ENCODE measurements around the gene SYNPO2. TPM values are rescaled to one million over a fixed set of nuclear protein-coding genes. Genes with fewer than 3 reads are reported as not detected.
"Not testable (repeated sequence)": the region's sequence is repeated elsewhere in the genome, so short reads cannot be mapped to it uniquely, and the experiment has no call there.

Gene SYNPO2
- total RNA-seq, 4 donors from 2014 or later: 998 to 4,186 (median 1,764) TPM

DNA sequence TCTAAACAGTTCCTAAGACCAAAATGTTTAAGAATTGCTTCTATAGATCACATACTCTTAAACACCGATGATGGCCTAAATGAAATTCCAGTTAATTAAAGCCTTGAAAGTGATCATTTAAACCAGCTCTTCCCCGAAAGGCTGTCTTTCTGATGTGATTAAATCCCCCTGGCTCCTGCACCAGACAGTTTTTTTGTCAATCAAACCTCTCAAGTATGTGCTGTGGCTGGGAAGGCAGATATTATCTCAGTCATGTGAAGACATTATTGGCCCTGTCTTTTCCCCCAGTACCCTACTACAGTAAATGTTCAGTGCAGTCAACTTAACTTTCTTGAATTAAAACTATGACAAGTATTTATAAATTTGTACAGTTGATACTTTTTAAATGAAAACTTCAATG, 126.0 kb downstream of the SYNPO2 start:
- TF ChIP-seq, protein P1, sequence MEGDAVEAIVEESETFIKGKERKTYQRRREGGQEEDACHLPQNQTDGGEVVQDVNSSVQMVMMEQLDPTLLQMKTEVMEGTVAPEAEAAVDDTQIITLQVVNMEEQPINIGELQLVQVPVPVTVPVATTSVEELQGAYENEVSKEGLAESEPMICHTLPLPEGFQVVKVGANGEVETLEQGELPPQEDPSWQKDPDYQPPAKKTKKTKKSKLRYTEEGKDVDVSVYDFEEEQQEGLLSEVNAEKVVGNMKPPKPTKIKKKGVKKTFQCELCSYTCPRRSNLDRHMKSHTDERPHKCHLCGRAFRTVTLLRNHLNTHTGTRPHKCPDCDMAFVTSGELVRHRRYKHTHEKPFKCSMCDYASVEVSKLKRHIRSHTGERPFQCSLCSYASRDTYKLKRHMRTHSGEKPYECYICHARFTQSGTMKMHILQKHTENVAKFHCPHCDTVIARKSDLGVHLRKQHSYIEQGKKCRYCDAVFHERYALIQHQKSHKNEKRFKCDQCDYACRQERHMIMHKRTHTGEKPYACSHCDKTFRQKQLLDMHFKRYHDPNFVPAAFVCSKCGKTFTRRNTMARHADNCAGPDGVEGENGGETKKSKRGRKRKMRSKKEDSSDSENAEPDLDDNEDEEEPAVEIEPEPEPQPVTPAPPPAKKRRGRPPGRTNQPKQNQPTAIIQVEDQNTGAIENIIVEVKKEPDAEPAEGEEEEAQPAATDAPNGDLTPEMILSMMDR (IDR thresholded peaks at IDR 0.05 in 4 of 5, conservative IDR thresholded peaks at IDR 0.05 in 1 of 5): no peak
- no peak for TF ChIP-seq POLR2A (IDR thresholded peaks at IDR 0.05)
- in situ Hi-C loops (cut with MboI; ENCODE audit: low sequenced_read_pairs in 4 of 4) (no loop called here), intact Hi-C loops (cut with DNase I; ENCODE audit: low total_unique reads) (no loop called here)
- Histone ChIP-seq H3K36me3 (no peaks in the 10 kb centered on the region), H3K4me3 (no peak overlapping the region), H3K27me3 (no peaks in the 10 kb centered on the region), H3K27ac (peak overlapping the region; percentile 34 to 69 (median 52)), H3K9me3 (no peaks in the 10 kb centered on the region), H3K4me1 (peaks cover 22 to 24% of the 10 kb centered on the region in 2 donors)
- DNase-seq: no peak
- ATAC-seq: no peak

DNA sequence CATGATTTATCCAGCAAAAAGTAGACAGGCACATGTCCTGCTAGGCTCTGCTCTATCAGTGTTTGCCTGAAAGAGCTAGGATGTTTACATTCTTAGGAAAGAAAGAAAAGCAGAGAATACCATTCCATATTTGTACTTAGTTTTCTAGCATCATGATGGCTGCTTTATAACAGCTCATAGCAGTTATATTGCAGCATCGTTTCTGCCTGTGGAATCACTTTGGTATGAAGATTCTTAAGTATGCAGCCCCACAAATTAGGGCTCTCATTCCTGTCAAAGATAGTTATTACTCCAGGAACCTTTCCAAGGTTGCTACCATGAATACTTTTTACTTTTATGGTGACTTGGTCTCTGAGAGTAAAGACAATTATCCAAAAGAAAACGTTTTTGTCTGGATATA, 128.0 kb downstream of the SYNPO2 start:
- intact Hi-C loops (cut with DNase I; ENCODE audit: low total_unique reads): no loop called here
- TF ChIP-seq POLR2A (IDR thresholded peaks at IDR 0.05): no peak
- TF ChIP-seq, protein P1 (IDR thresholded peaks at IDR 0.05 in 4 of 5, conservative IDR thresholded peaks at IDR 0.05 in 1 of 5): no peak
- Histone ChIP-seq H3K4me1 (peaks cover 19 to 22% of the 10 kb centered on the region in 2 donors), H3K4me3 (no peak overlapping the region), H3K27me3 (no peaks in the 10 kb centered on the region), H3K36me3 (no peaks in the 10 kb centered on the region), H3K9me3 (no peaks in the 10 kb centered on the region), H3K27ac (peak overlapping the region; percentile 6 to 69 (median 44))
- in situ Hi-C loops (cut with MboI; ENCODE audit: low sequenced_read_pairs in 4 of 4): no loop called here
- peak in 1 of 2 donors; percentile 11 for ATAC-seq
- no peak for DNase-seq

DNA sequence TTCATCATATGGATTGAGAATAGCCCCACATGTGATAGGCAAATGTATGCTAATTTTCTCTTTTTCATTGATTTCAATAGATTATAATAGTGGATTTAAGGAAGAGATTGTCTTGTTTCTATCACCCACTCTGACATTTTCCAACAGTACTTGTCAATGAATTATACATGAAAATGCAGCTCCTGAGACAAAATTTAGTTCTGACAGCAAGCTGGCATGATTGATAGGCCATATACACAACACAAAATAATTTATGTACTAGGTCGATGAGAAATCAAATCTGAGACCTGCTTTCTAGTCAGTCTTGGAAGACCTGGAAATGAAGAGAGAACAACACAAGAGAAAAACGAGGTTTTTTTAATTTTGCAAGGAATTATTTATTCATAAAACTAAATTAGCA, 129.0 kb downstream of the SYNPO2 start:
- H3K27me3 ChIP-seq: no peaks in the 10 kb centered on the region

DNA sequence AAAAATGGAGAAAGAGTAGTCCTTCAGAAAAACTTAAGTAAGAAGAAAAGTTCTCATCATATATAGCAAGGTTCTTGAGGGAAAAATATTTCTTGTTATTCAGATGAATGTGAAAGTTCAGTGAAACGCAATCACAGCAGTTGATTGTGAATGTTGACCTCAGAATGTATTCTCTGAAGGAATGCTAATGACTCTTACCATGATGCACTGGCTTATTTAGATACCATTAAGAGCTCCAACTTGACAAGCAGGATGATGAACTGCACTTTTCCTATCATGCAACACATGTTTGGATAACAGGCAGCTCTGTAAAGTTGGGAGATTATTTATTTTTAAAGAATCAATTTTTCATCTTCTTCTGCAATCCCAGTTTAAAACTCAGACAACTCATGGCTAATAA, 131.5 kb downstream of the SYNPO2 start:
- intact Hi-C loops (cut with DNase I; ENCODE audit: low total_unique reads) (no loop called here), in situ Hi-C loops (cut with MboI; ENCODE audit: low sequenced_read_pairs in 4 of 4) (no loop called here)
- H3K27ac ChIP-seq: peak overlapping the region; percentile 38 to 70 (median 58)
- no peak for ATAC-seq
- TF ChIP-seq POLR2A (IDR thresholded peaks at IDR 0.05): no peak
- H3K9me3 ChIP-seq: no peaks in the 10 kb centered on the region
- H3K27me3 ChIP-seq: no peaks in the 10 kb centered on the region
- no peaks in the 10 kb centered on the region for H3K36me3 ChIP-seq
- H3K4me1 ChIP-seq: peaks cover 23 to 40% of the 10 kb centered on the region in 2 donors
- DNase-seq: no peak
- no peak overlapping the region for H3K4me3 ChIP-seq

More for the DNA sequence above, 129.0 kb downstream of the SYNPO2 start:
- DNase-seq (no peak), ATAC-seq (no peak)
- Histone ChIP-seq H3K27ac (peak overlapping the region in 3 of 4 donors; percentile 26 to 69 (median 62)), H3K9me3 (no peaks in the 10 kb centered on the region), H3K36me3 (no peaks in the 10 kb centered on the region), H3K4me1 (peaks cover 15 to 29% of the 10 kb centered on the region in 2 donors), H3K4me3 (no peak overlapping the region)
- TF ChIP-seq, protein P1 (IDR thresholded peaks at IDR 0.05 in 4 of 5, conservative IDR thresholded peaks at IDR 0.05 in 1 of 5): no peak
- TF ChIP-seq POLR2A (IDR thresholded peaks at IDR 0.05): no peak
- intact Hi-C loops (cut with DNase I; ENCODE audit: low total_unique reads): no loop called here
- in situ Hi-C loops (cut with MboI; ENCODE audit: low sequenced_read_pairs in 4 of 4): no loop called here

DNA sequence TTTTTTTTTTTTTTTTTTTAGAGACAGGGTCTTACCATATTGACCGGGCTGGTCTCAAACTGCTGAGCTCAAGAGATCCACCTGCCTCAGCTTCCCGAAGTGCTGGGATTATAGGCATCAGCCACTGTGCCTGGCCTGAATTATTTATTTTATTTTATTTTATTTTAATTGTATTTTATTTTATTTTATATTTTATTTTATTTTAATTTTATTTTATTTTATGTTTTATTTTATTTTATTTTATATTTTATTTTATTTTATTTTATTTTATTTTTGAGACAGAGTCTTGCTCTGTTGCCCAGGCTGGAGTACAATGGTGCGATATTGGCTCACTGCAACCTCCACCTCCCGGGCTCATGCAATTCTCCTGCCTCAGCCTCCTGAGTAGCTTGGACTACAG, 133.9 kb downstream of the SYNPO2 start:
- intact Hi-C loops (cut with DNase I; ENCODE audit: low total_unique reads); in situ Hi-C loops (cut with MboI; ENCODE audit: low sequenced_read_pairs in 4 of 4); H3K4me3 ChIP-seq; H3K27me3 ChIP-seq; H3K36me3 ChIP-seq; H3K9me3 ChIP-seq; DNase-seq; ATAC-seq: not testable (repeated sequence)
- peak overlapping the region; percentile 94 to 98 (median 96) for H3K27ac ChIP-seq
- peaks cover 29 to 39% of the 10 kb centered on the region in 2 donors for H3K4me1 ChIP-seq

DNA sequence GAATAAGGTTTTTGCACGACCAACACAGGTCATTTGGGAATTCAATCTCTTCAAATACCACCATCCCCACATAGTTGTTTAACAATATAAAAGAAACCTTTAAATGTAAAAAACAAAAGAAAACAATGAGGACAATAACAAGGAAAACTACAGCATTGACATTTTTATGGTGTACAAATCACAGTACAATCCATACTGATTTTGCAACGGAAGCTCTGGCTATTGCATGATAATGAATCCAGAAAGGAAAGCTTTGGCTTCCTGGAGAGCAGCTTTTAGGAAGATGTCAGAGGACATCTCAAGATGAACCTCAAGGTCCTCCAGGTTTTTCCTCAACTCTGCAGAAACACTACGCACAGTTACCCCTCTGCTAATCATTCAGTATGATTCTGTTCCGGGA, 135.4 kb downstream of the SYNPO2 start:
- Histone ChIP-seq H3K27ac (peak overlapping the region; percentile 94 to 98 (median 96)), H3K4me3 (no peak overlapping the region), H3K36me3 (peaks cover 0 to 10% of the 10 kb centered on the region in 2 donors), H3K9me3 (no peaks in the 10 kb centered on the region), H3K4me1 (peaks cover 29 to 39% of the 10 kb centered on the region in 2 donors), H3K27me3 (no peaks in the 10 kb centered on the region)
- in situ Hi-C loops (cut with MboI; ENCODE audit: low sequenced_read_pairs in 4 of 4) (no loop called here), intact Hi-C loops (cut with DNase I; ENCODE audit: low total_unique reads) (no loop called here)
- ATAC-seq: no peak
- TF ChIP-seq, protein P1 (IDR thresholded peaks at IDR 0.05 in 4 of 5, conservative IDR thresholded peaks at IDR 0.05 in 1 of 5): no peak
- TF ChIP-seq POLR2A (IDR thresholded peaks at IDR 0.05): no peak
- no peak for DNase-seq

Measured in gastrocnemius medialis (tissue), 4 donors.